Activated effector memory CD4-positive, alpha-beta T cell treated with Interleukin-2 at 50 U/mL for 16 hours (primary cell): ENCODE results near the gene TUBA4B.
A peak's percentile ranks its signal among the peaks of the same experiment; 100 is the strongest.

Experiments
- DNase-seq: peaks from one replicate; pipeline ENCODE4 v3.0.0-alpha.2; 2020

Gene TUBA4B

GRCh38 chr2:219218732-219219701 is 34.0 kb upstream of the TUBA4B start, which contains the start of gene ABCB6:
Gene ABCB6, minus strand, starts transcription at chr2:219218958. Its CDS starts 285 bp downstream, at chr2:219218673.
- DNase-seq = peak; percentile 74

GRCh38 chr2:219219784-219220532 is 33.1 kb upstream of the TUBA4B start:
- DNase-seq = no peak

- DNase-seq = no peak
These were observed 32.2 kb upstream of the TUBA4B start for GRCh38 chr2:219220652-219221402.

GRCh38 chr2:219221957-219222518 is 31.0 kb upstream of the TUBA4B start:
- no peak for DNase-seq

- DNase-seq = no peak
These were observed 29.0 kb upstream of the TUBA4B start for GRCh38 chr2:219223831-219224610.

- DNase-seq = no peak
These were observed 27.7 kb upstream of the TUBA4B start for GRCh38 chr2:219225350-219225749.

GRCh38 chr2:219228041-219228910 is 24.8 kb upstream of the TUBA4B start:
- DNase-seq = no peak

GRCh38 chr2:219228911-219229304 is 24.1 kb upstream of the TUBA4B start:
- no peak for DNase-seq

GRCh38 chr2:219229305-219230058 is 23.6 kb upstream of the TUBA4B start, which contains the start of the genes ANKZF1 and ATG9A:
Gene ANKZF1, plus strand, starts transcription at chr2:219229806. Its CDS starts 452 bp downstream, at chr2:219230258.
Gene ATG9A, minus strand, starts transcription at chr2:219229636. Its CDS starts 1,612 bp downstream, at chr2:219228024.
- DNase-seq = peak; percentile 98

GRCh38 chr2:219230059-219230540 is 22.9 kb upstream of the TUBA4B start:
- peak; percentile 30 for DNase-seq

GRCh38 chr2:219234331-219234730 is 18.7 kb upstream of the TUBA4B start:
- no peak for DNase-seq

GRCh38 chr2:219243291-219243761 is 9.7 kb upstream of the TUBA4B start:
- DNase-seq = no peak

- DNase-seq = no peak
These were observed 8.3 kb upstream of the TUBA4B start for GRCh38 chr2:219244789-219245147.

- DNase-seq = peak; percentile 82
These were observed 7.7 kb upstream of the TUBA4B start, which contains the start of the genes GLB1L and STK16 for GRCh38 chr2:219245148-219245898. Gene GLB1L, minus strand, starts transcription at chr2:219245444. Its CDS starts 1,871 bp downstream, at chr2:219243573. Gene STK16, plus strand, starts transcription at chr2:219245479. Its CDS starts 521 bp downstream, at chr2:219246000.

GRCh38 chr2:219245899-219246230 is 7.2 kb upstream of the TUBA4B start:
- no peak for DNase-seq

GRCh38 chr2:219246559-219246958 is 6.5 kb upstream of the TUBA4B start:
- DNase-seq = no peak

- DNase-seq = peak; percentile 49
These were observed 5.1 kb upstream of the TUBA4B start for GRCh38 chr2:219247678-219248642.
